Activated naive CD8-positive, alpha-beta T cell treated with anti-CD3 and anti-CD28 coated beads for 36 hours (primary cell): ENCODE measurements around the gene GPATCH2L. TPM values are rescaled to one million over a fixed set of nuclear protein-coding genes. Genes with fewer than 3 reads are reported as not detected.

Experiments
- DNase-seq: peaks from one replicate; pipeline ENCODE4 v3.0.0; 2021
- H3K27ac Mint-ChIP-seq: one replicate; pipeline ENCODE4 v1.8.0; 2022; ENCODE audit warnings: mild to moderate bottlenecking, moderate library complexity, mixed read lengths
- H3K27me3 Mint-ChIP-seq: one replicate; pipeline ENCODE4 v1.8.0; 2022; ENCODE audit warnings: mild to moderate bottlenecking, mixed read lengths
- H3K36me3 Mint-ChIP-seq: one replicate; pipeline ENCODE4 v1.8.0; 2021; ENCODE audit warnings: mild to moderate bottlenecking, mixed read lengths
- H3K4me1 Mint-ChIP-seq: one replicate; pipeline ENCODE4 v1.8.0; 2021; ENCODE audit warnings: mixed read lengths
- H3K4me3 Mint-ChIP-seq: one replicate; pipeline ENCODE4 v1.8.0; 2022; ENCODE audit warnings: mild to moderate bottlenecking, moderate library complexity, mixed read lengths
- H3K9me3 Mint-ChIP-seq: one replicate; pipeline ENCODE4 v1.8.0; 2022; ENCODE audit warnings: mixed read lengths
- total RNA-seq, 2 experiments: library from RNA; stranded (reverse); gene quantifications; one replicate each; pipeline ENCODE4 v1.2.3, GENCODE V29; 2021

Gene GPATCH2L
- total RNA-seq, 2 experiments from 2014 or later: 32.0 to 36.1 TPM

DNA sequence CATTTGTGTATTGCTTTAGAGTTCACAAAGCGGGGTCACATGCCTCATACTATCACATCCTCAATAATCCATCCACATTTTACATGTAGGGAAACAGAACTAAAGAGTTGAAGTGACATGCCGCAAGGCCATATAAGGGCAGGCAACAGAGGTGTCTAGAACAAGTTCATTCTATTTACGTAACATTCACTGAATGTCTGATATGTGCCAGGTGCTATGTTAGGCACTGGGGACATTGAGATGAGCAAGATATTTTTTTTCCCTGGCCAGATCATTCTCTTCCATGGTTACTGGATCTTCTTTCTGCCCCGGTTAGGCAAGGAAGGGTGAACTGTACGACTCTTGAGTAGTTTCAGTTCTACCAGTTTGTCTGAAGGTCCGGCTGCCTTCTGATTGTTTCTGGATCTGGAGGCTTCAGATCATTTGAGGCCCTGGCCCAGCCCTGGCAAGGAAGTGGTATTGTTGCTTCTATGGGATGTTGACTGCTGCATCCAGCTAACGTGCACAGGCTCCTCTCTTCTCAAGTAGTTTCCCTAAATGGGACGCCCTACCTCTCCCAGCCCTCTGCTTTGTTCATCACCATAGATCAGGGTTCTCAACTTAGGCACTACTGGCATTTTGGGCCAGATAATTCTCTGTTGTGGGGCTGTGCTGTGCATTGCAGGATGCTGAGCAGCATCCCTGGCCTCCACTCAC, 12.1 kb downstream of the GPATCH2L start:
- H3K36me3 Mint-ChIP-seq: peaks cover 51% of the 10 kb centered on the region
- H3K27ac Mint-ChIP-seq: no peak overlapping the region
- no peaks in the 10 kb centered on the region for H3K9me3 Mint-ChIP-seq
- H3K27me3 Mint-ChIP-seq: no peaks in the 10 kb centered on the region
- H3K4me1 Mint-ChIP-seq: peaks cover 30% of the 10 kb centered on the region
- H3K4me3 Mint-ChIP-seq: no peak overlapping the region
- DNase-seq: no peak

DNA sequence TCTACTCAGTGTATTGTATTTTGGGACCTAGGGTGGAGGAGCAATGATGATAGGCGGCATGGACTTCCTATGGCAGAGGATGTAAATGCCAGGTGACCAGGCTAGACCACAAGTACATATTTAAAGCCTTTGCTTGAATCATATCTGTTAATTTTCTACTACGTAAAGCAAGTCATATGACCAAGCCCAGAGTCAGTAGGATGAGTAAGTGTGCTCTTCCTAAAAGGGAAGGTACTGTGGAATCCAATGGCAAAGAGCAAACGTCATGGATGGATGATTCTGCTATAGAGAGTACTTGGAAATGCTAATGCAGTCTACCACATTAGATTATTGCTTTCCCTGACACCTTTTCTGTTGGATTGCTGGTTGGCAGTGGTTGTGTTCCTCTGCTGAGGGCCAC, 16.8 kb downstream of the GPATCH2L start:
- Mint-ChIP-seq H3K36me3 (peaks cover 53% of the 10 kb centered on the region), H3K9me3 (no peaks in the 10 kb centered on the region), H3K27me3 (no peaks in the 10 kb centered on the region), H3K27ac (no peak overlapping the region), H3K4me1 (peaks cover 11% of the 10 kb centered on the region), H3K4me3 (no peak overlapping the region)
- no peak for DNase-seq

DNA sequence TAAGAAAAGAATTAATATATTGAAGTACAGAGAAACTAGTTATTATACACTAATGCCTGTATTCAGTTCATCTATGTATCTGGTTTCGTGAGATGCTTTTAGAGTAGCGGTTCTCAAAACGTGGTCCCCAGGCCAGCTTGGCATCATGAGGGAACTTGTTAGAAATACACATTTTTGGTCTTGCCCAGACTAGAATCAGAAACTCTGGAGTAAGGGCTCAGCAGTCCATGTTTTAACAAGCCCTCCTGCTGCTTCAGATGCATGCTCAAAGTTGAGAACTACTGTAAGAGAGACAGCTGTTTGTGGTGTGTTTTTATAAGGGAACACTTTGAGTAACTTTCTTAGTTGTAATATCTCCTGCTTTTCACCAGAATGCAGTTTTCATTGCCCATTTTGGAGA, 18.1 kb downstream of the GPATCH2L start:
- H3K9me3 Mint-ChIP-seq: no peaks in the 10 kb centered on the region
- H3K4me3 Mint-ChIP-seq: no peak overlapping the region
- H3K27ac Mint-ChIP-seq: no peak overlapping the region
- peaks cover 45% of the 10 kb centered on the region for H3K36me3 Mint-ChIP-seq
- DNase-seq: no peak
- no peaks in the 10 kb centered on the region for H3K27me3 Mint-ChIP-seq
- H3K4me1 Mint-ChIP-seq: peaks cover 6% of the 10 kb centered on the region

DNA sequence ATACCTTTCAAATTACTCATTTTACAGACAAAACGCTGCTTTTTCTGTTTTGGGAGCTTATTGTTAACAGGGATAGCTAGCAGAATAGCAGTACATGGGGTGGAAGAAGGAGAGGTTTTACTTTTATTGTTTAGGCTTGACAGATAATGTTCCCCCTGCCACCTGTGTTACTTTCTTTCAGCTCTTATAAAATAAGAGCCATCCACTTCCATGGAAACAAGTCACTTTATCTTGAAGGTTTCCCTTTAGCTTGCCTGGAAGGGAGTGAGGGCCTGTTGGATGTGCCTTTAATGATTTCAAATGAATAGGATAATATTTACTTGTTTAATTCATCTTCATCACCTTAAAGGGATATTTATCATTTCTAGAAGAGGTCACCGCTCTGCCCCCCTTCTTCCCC, 23.3 kb downstream of the GPATCH2L start:
- Mint-ChIP-seq H3K4me3 (no peak overlapping the region), H3K27me3 (no peaks in the 10 kb centered on the region), H3K36me3 (peaks cover 38% of the 10 kb centered on the region), H3K9me3 (no peaks in the 10 kb centered on the region), H3K4me1 (peaks cover 2% of the 10 kb centered on the region), H3K27ac (no peak overlapping the region)
- no peak for DNase-seq

DNA sequence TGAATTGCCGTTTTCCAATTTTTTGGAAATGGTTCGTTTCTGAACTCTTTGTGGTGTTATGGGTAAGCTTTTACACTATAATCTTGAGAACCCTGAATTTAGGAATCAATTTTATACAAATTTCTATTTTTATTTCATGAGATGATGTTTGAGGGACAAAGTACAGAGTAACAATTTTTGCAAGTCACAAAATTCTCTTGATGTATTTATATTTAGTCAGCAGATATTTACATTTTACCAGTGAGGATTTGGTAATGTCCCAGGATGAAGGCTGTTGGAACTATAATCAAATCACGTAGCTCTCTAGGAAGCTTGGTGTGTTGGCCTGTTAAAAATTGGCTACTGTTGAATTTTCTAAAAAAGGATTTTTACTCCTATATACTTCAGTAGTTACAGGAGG, 24.2 kb downstream of the GPATCH2L start:
- H3K27ac Mint-ChIP-seq: no peak overlapping the region
- no peaks in the 10 kb centered on the region for H3K9me3 Mint-ChIP-seq
- no peak overlapping the region for H3K4me3 Mint-ChIP-seq
- H3K4me1 Mint-ChIP-seq: no peaks in the 10 kb centered on the region
- no peaks in the 10 kb centered on the region for H3K27me3 Mint-ChIP-seq
- H3K36me3 Mint-ChIP-seq: peaks cover 37% of the 10 kb centered on the region
- DNase-seq: no peak

DNA sequence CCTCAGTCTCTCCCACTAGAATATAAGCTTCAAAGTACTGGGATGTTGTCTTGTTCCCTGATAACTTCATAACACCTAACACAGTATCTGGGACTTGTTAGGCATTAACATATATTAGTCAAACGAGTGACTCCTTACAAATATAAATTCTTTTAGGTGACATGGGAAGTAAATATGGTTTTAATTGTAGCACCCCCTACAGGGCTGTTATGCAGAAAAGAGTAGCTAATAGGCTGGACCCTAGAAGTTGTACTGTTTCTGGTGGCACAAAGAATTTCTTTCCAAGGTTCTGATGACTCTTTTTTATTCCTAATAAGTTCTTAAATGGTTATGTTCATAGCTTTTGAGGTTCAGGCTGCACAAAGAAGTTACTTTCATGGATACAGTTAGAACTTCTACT, 29.8 kb downstream of the GPATCH2L start:
- peaks cover 4% of the 10 kb centered on the region for H3K4me1 Mint-ChIP-seq
- no peaks in the 10 kb centered on the region for H3K9me3 Mint-ChIP-seq
- H3K36me3 Mint-ChIP-seq: peaks cover 50% of the 10 kb centered on the region
- no peak overlapping the region for H3K27ac Mint-ChIP-seq
- no peak overlapping the region for H3K4me3 Mint-ChIP-seq
- DNase-seq: no peak
- H3K27me3 Mint-ChIP-seq: no peaks in the 10 kb centered on the region

DNA sequence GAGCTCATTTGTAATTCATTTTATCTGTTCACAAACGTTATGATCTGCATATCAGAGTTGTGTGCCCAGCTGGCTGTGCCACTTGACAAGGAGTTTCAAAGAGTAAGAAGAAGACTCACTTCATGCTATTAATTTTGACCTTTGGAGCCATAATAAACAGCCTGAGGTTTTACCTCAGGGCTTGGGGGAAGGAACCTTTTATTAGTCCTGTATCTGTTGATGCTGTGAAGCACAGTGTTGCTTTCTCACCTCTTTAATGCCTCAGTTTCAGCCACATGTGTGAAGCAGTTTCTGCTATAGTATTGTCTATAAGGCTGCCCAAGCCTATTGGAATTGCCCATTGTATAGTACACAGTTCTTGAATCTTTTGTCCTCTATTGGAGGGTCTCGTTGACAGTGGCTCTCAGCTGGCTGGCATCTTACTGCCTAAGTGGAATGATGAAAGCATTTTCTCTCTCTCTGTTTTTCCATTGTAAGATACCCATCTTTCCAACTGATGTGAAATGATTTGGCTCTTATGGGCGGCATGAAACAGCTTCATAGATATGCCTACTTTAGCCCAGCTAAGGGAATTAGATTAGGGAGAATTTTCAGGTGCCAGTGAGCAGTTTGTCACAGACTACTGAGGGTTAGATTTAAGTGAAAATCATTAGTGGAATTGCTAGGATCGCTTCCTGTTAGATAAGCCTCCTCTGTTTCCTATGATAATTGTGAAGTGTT, 34.7 kb downstream of the GPATCH2L start:
- no peaks in the 10 kb centered on the region for H3K27me3 Mint-ChIP-seq
- peaks cover 44% of the 10 kb centered on the region for H3K36me3 Mint-ChIP-seq
- H3K4me1 Mint-ChIP-seq: peaks cover 8% of the 10 kb centered on the region
- H3K9me3 Mint-ChIP-seq: no peaks in the 10 kb centered on the region
- H3K27ac Mint-ChIP-seq: no peak overlapping the region
- H3K4me3 Mint-ChIP-seq: no peak overlapping the region
- DNase-seq: no peak

DNA sequence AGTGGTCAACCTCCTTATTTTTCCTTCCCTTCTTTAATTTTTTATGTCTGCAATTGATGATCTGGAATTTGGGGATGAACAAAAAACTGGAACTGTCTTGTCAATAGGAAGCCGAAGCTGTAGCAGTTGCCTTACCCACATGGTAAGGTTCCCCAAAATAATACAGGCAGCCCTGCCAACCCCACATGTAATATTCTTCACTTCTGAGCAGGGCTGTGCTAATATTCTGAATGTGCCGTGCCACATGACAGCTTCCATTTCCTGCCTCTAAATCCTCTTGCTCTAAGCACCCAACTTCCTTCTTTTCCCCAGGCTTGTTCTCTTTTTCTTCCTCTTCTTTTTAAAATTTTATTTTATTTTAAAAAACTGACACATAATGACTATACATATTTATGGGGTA, 39.6 kb downstream of the GPATCH2L start:
- Mint-ChIP-seq H3K27me3 (no peaks in the 10 kb centered on the region), H3K9me3 (no peaks in the 10 kb centered on the region), H3K36me3 (peaks cover 30% of the 10 kb centered on the region), H3K4me1 (peaks cover 5% of the 10 kb centered on the region), H3K27ac (no peak overlapping the region), H3K4me3 (no peak overlapping the region)
- DNase-seq: no peak

DNA sequence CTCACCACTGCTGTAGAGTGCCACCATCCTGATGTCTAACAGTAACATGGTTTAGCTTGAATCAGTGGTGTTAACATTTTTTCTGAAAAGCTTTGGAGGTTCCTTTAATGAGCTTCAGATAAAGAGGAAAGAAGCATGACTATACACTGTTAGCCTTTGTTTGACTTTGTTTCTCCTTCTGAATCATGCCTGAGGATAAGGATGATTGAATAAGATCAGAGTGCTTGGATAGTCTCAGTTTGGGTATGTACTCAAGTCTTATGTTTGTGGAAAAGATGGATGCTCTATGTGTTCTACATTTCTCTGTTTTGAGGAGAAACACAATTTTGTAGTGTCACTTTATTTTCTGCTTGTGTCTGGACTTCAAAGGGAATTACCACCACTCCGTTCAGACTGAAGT, 42.0 kb downstream of the GPATCH2L start:
- H3K27me3 Mint-ChIP-seq: no peaks in the 10 kb centered on the region
- H3K4me3 Mint-ChIP-seq: no peak overlapping the region
- no peaks in the 10 kb centered on the region for H3K9me3 Mint-ChIP-seq
- H3K27ac Mint-ChIP-seq: no peak overlapping the region
- peaks cover 4% of the 10 kb centered on the region for H3K4me1 Mint-ChIP-seq
- no peak for DNase-seq
- H3K36me3 Mint-ChIP-seq: peaks cover 28% of the 10 kb centered on the region

DNA sequence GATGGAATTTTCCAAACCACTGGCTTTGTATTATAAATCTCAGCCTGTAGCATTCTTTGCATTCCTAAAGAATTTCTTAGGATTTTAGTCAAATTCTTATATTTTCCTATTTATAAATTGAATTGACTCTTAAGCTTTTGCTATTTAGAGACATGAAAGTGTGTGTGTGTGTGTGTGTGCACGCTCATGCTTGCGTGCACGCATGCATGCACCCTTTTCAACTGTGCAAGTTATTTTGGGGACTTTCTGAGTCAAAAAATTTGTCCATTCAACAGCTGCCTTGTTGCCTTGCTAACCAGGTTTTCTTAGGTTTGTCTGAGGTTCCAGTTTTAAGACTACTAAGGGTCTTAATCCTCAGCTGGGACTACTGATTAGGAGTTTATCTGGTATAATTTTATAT, 42.6 kb downstream of the GPATCH2L start:
- no peaks in the 10 kb centered on the region for H3K9me3 Mint-ChIP-seq
- peaks cover 30% of the 10 kb centered on the region for H3K36me3 Mint-ChIP-seq
- H3K27ac Mint-ChIP-seq: no peak overlapping the region
- no peak overlapping the region for H3K4me3 Mint-ChIP-seq
- H3K4me1 Mint-ChIP-seq: peaks cover 4% of the 10 kb centered on the region
- DNase-seq: no peak
- no peaks in the 10 kb centered on the region for H3K27me3 Mint-ChIP-seq

DNA sequence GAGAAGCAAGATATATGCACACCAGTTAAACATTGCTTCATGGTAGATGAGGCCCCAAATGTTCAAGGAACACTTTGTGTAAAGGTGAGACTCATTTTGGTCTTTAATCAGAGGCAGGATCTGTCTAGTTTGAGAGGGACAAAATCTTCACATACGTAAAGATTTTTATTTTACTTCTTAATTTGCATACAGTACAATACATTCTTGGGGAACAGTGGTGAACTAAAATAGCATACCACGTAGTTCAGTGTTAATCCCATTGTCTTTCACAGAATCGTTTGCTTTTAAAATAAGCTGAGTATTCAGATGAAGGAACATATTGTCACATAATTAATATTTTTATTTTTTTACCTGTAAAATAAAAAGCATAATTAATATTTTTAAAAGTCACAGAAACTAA, 43.3 kb downstream of the GPATCH2L start:
- Mint-ChIP-seq H3K4me1 (peaks cover 2% of the 10 kb centered on the region), H3K27ac (no peak overlapping the region), H3K4me3 (no peak overlapping the region), H3K9me3 (no peaks in the 10 kb centered on the region), H3K36me3 (peaks cover 29% of the 10 kb centered on the region), H3K27me3 (no peaks in the 10 kb centered on the region)
- DNase-seq: no peak

DNA sequence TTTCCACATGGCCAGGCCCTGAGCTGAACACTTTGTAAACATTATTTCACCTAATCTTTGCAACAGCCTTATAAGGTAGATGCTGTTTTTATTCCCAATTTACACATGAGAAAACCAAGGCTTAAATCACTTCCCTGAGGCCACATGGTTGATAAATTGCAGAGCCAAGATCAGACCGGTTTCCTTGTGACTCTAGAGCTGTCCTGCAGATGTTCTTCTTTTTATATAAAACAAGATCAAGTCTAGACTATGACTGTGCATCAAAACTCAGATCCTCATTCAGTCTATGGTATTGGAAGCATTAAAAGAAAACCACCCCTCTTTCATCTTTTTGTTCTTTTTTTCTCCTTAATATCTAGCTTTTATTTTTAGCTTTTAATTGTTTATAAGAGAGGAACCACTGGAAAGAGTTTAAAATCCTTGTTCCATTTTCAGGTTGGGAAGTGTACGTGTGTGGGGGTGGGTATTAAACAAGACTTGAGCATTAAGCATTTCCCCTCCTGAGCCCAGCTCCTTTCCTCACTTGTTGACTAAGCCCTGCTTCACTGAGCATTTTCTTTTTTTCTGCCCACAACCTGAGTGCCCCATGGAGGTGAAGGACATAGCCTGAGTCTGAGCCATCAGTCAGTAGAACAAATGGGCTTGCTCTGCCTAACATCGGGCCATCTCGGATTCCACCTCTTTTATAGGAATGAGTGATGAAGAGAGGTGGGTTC, 45.4 kb downstream of the GPATCH2L start:
- Mint-ChIP-seq H3K9me3 (no peaks in the 10 kb centered on the region), H3K4me1 (no peaks in the 10 kb centered on the region), H3K27me3 (no peaks in the 10 kb centered on the region), H3K4me3 (no peak overlapping the region), H3K36me3 (peaks cover 28% of the 10 kb centered on the region), H3K27ac (no peak overlapping the region)
- no peak for DNase-seq

DNA sequence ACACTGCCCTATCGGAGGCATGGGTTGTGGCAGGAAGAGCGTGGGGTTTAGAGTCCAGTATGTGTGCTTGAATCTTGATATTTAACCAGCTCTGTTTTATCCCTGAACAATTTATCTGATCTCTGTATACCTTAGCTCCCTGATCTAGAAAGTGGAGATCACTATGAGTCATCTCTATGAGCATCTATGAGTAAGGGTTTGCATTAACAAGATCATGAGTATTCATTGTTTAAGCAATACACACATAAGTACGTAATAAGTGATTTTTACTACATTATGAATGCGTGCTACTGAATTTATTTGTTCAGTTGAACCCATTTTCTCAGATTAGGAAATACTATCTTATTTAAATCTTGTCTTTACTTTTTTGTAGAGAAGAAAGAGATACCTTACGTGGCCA, 49.4 kb downstream of the GPATCH2L start:
- H3K4me1 Mint-ChIP-seq: peaks cover 7% of the 10 kb centered on the region
- no peak overlapping the region for H3K27ac Mint-ChIP-seq
- no peaks in the 10 kb centered on the region for H3K27me3 Mint-ChIP-seq
- H3K4me3 Mint-ChIP-seq: no peak overlapping the region
- peaks cover 39% of the 10 kb centered on the region for H3K36me3 Mint-ChIP-seq
- DNase-seq: no peak
- no peaks in the 10 kb centered on the region for H3K9me3 Mint-ChIP-seq

DNA sequence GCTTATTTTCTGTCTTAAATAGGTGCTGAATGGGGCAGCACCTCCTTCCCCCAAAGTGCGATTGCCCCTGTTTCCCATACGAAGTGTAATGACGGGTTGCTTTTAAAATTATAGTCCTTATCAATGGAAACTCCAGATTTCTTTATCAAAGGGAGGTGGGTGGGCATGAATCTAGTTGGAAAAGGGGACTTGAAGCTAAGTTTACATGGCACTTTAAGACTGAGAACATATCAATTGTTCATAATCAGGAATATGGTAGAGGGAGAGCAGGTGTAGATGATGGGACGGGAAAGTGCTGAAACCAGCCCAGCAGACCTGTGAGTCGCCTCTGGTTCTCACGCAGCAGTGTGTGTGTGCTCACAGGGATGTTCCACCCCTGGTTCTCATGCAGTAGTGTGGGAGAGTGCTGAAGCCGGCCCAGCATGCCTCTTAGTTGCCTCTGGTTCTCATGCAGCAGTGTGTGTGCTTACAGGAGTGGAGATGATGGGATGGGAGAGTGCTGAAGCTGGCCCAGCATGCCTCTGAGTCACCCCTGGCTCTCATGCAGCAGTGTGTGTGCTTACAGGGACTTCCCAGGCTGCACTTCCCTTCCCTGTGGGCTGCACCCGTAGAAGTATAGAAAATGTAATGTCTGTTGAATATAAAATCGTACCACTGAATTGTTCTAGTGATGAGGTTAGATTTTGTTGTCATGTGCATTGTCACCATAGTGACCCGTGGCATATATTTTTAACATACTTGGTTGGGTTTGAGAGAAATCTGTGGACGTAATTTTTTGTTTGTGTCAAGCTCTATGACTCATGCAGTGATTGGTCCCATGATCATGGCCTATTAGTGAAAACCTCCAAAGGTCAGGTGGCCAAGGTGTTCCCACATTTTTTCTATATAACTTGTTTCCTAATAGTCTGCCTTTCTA, 51.6 kb downstream of the GPATCH2L start:
- H3K4me1 Mint-ChIP-seq: peaks cover 7% of the 10 kb centered on the region
- no peaks in the 10 kb centered on the region for H3K27me3 Mint-ChIP-seq
- DNase-seq: no peak
- no peak overlapping the region for H3K27ac Mint-ChIP-seq
- H3K9me3 Mint-ChIP-seq: no peaks in the 10 kb centered on the region
- peaks cover 36% of the 10 kb centered on the region for H3K36me3 Mint-ChIP-seq
- H3K4me3 Mint-ChIP-seq: no peak overlapping the region
